ENCODE data around the gene PHF13.

- no peak for TF ChIP-seq CTCF (IDR thresholded peaks at IDR 0.05)
- TF ChIP-seq POLR2AphosphoS5 (IDR thresholded peaks at IDR 0.05) = no peak
Measured at GRCh38 chr1:6625584-6626149, 12.1 kb downstream of the PHF13 start.
